Activated CD8-positive, alpha-beta T cell treated with anti-CD3 and anti-CD28 coated beads, Interleukin-2, amount 10 ng/mL, durations not matched to agents 7 days and 5 days (primary cell): ENCODE data around the gene KRTAP3-3. TPM values are rescaled to one million over a fixed set of nuclear protein-coding genes. Genes with fewer than 3 reads are reported as not detected.

Experiments used
- ATAC-seq: fragments of 150-1000 bp; cut with Tn5 transposase; one replicate; pipeline ENCODE4 v1.10.0; 2021; ENCODE audit warnings: moderate library complexity
- CTCF ChIA-PET: fragments of 350-600 bp; sonication (Branson Sonifier 250); formaldehyde crosslinking; loops from one replicate; lab custom pipeline; 2021; ENCODE audit warnings: antibody characterized with exemption; lab: Charles Lee
- POLR2A ChIA-PET: fragments of 350-600 bp; sonication (Branson Sonifier 250); formaldehyde crosslinking; loops from one replicate; lab custom pipeline; 2021; ENCODE audit warnings: antibody characterized with exemption; lab: Charles Lee
- DNase-seq: peaks from one replicate; pipeline ENCODE4 v3.0.0-alpha.2; 2020
- H3K27ac Mint-ChIP-seq: one replicate; pipeline ENCODE4 v1.8.0; 2021; ENCODE audit warnings: mild to moderate bottlenecking, mixed read lengths
- H3K27me3 Mint-ChIP-seq: one replicate; pipeline ENCODE4 v1.8.0; 2021; ENCODE audit warnings: low read depth, mixed read lengths
- H3K36me3 Mint-ChIP-seq: one replicate; pipeline ENCODE4 v1.8.0; 2021; ENCODE audit warnings: low read depth, mixed read lengths
- H3K4me1 Mint-ChIP-seq: one replicate; pipeline ENCODE4 v1.8.0; 2021; ENCODE audit warnings: low read depth, mixed read lengths
- H3K4me3 Mint-ChIP-seq: one replicate; pipeline ENCODE4 v1.8.0; 2021; ENCODE audit warnings: mild to moderate bottlenecking, mixed read lengths
- H3K9me3 Mint-ChIP-seq: one replicate; pipeline ENCODE4 v1.8.0; 2022; ENCODE audit warnings: mixed read lengths; ENCODE audit not compliant: insufficient read depth
- total RNA-seq, 2 experiments: library from RNA; stranded (reverse); gene quantifications; one replicate each; pipeline ENCODE4 v1.2.3, GENCODE V29; 2021

The KRTAP3-3 gene
- total RNA-seq, 2 experiments from 2014 or later = not detected

DNA sequence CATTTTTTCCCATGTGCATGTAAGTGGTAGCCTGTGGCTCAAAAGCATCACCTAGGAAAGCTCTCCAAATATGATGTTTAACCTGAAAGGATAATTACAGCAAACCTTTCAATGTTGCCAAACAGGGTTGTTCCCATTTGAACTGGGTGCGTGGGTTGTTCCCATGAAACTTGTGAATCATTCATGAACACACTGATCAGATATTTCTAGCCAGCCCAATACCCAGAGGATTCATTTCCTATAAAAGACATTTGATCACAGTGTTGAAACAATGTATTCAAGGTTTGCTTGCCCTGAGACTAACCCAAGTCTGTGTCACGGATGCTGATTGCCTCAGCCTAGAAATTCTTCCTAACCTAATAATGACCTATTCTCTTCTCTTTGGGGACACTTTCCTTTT is 40.1 kb downstream of the KRTAP3-3 start:
- peaks cover 40% of the 10 kb centered on the region for H3K27me3 Mint-ChIP-seq
- H3K4me3 Mint-ChIP-seq = no peak overlapping the region
- no peaks in the 10 kb centered on the region for H3K4me1 Mint-ChIP-seq
- POLR2A ChIA-PET = no interaction called here
- no peak for ATAC-seq
- DNase-seq = no peak
- H3K9me3 Mint-ChIP-seq = no peaks in the 10 kb centered on the region
- H3K36me3 Mint-ChIP-seq = no peaks in the 10 kb centered on the region
- CTCF ChIA-PET = no interaction called here
- H3K27ac Mint-ChIP-seq = no peak overlapping the region

DNA sequence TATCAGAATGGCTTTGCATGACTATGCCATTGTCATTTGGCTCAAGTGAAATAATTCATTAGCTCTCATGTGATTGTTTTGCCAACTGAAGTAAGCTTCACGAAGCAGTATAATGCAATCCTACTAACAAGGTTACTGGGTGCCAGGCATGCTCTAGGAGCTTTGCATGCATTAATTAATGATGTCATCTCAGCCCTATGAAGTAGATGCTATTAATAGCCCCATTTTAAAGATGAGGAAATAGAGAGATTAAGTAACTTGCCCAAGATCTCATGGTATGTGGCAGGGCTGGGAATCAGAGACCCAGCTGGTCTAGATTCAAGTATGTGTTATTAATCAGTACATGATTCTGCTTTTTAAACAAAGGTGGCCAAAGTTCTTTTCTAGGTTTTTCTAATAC is 41.3 kb downstream of the KRTAP3-3 start:
- POLR2A ChIA-PET = no interaction called here
- ATAC-seq (no peak), DNase-seq (no peak)
- no peak overlapping the region for H3K27ac Mint-ChIP-seq
- no peaks in the 10 kb centered on the region for H3K36me3 Mint-ChIP-seq
- no peak overlapping the region for H3K4me3 Mint-ChIP-seq
- H3K27me3 Mint-ChIP-seq = peaks cover 45% of the 10 kb centered on the region
- CTCF ChIA-PET = no interaction called here
- H3K9me3 Mint-ChIP-seq = no peaks in the 10 kb centered on the region
- no peaks in the 10 kb centered on the region for H3K4me1 Mint-ChIP-seq

DNA sequence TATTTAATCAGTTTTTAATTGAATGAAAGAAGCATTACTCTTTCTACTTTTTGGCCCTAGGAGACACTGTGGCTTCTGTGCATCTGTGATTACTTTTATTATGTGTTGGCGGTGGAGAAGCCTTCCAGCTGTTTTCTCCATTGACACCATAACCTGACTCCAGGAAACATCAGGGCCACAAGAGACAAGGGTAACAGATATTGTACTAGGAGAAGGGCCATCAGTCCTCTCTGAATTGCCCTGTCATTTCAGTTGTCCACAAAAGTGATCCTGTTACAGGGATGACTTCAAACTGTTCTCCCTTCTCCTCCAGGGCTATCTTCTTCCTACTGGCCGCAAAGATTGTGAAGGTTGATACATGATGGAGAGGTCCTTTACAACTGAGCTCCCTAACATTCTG is 41.8 kb downstream of the KRTAP3-3 start:
- ChIA-PET POLR2A (no interaction called here), CTCF (no interaction called here)
- Mint-ChIP-seq H3K36me3 (no peaks in the 10 kb centered on the region), H3K9me3 (no peaks in the 10 kb centered on the region), H3K4me3 (no peak overlapping the region), H3K4me1 (no peaks in the 10 kb centered on the region), H3K27ac (no peak overlapping the region), H3K27me3 (peaks cover 48% of the 10 kb centered on the region)
- no peak for ATAC-seq
- no peak for DNase-seq

DNA sequence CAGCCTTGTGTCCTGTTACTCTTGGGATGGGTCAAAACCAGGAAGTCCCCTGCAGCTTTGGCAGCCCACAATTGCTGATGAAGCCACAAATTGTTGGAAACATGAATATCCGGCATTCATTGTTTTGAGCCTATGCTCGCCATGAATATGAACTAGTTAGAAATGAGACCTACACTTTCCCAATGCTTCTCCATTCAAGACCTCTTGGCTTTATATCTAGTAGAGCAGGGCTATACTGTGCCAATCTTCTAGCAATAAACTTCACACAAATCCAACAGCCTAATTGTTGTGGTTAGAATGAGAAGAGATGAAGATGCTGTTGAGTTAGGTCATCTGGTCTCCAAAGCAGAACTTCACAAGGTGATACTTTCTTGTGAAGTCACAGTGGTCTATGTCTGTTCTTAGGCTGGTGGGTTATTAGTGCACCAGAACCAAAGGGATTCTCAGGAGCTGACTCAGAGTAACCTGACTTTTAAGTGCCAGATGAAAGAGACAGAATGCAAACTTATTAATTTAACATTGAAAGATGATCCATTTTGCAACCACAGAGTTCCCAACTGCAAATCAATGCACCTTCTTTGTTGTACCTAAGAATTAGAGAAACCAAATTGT is 42.8 kb downstream of the KRTAP3-3 start:
- ChIA-PET POLR2A (no interaction called here), CTCF (no interaction called here)
- Mint-ChIP-seq H3K4me1 (no peaks in the 10 kb centered on the region), H3K27ac (no peak overlapping the region), H3K4me3 (no peak overlapping the region), H3K36me3 (no peaks in the 10 kb centered on the region), H3K27me3 (peaks cover 54% of the 10 kb centered on the region), H3K9me3 (no peaks in the 10 kb centered on the region)
- ATAC-seq (no peak), DNase-seq (no peak)

DNA sequence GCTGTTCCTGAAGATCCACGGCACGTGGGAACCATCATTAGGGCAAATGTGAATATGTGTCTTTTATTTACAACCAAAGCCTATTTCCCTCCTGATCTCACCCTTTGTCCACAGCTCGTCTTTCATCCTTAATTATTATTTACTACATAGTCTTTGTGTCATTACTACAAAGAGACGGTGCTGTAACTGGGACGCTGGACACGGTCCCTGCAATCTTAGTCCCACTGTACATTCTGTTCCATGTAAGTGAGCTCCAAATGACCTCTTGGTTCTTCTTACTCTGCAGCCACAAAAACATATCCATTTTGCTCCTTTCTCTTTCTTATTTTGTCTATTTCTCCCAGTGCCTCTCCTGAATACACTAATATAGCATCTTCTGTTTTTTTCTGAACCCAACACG is 43.8 kb downstream of the KRTAP3-3 start:
- no peaks in the 10 kb centered on the region for H3K4me1 Mint-ChIP-seq
- no peaks in the 10 kb centered on the region for H3K36me3 Mint-ChIP-seq
- ChIA-PET CTCF (no interaction called here), POLR2A (no interaction called here)
- DNase-seq (no peak), ATAC-seq (no peak)
- no peak overlapping the region for H3K4me3 Mint-ChIP-seq
- H3K27ac Mint-ChIP-seq = no peak overlapping the region
- H3K27me3 Mint-ChIP-seq = peaks cover 53% of the 10 kb centered on the region
- H3K9me3 Mint-ChIP-seq = no peaks in the 10 kb centered on the region

DNA sequence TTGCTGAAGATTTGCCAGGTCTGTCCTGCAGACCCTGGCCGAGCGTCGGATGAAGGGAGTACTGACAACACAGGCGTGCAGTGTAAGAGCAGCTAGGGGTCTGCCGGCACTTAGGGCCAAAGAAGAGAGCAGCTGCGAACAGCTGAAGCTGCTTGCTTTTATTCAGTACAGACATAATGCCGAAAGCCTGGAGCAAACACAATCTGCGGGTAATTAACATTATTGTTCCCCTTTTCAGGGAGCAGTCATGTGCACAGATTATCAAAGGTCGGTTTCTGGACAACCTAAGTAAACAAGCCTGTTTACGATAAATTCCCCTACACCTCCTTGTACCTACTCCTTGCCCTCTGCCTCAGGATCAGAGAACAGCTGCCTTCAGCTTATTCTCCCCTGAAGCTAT is 44.5 kb downstream of the KRTAP3-3 start:
- H3K9me3 Mint-ChIP-seq = no peaks in the 10 kb centered on the region
- no peak for DNase-seq
- H3K4me1 Mint-ChIP-seq = no peaks in the 10 kb centered on the region
- ChIA-PET CTCF (no interaction called here), POLR2A (no interaction called here)
- no peak overlapping the region for H3K4me3 Mint-ChIP-seq
- ATAC-seq = no peak
- H3K27ac Mint-ChIP-seq = no peak overlapping the region
- H3K27me3 Mint-ChIP-seq = peaks cover 53% of the 10 kb centered on the region
- no peaks in the 10 kb centered on the region for H3K36me3 Mint-ChIP-seq

DNA sequence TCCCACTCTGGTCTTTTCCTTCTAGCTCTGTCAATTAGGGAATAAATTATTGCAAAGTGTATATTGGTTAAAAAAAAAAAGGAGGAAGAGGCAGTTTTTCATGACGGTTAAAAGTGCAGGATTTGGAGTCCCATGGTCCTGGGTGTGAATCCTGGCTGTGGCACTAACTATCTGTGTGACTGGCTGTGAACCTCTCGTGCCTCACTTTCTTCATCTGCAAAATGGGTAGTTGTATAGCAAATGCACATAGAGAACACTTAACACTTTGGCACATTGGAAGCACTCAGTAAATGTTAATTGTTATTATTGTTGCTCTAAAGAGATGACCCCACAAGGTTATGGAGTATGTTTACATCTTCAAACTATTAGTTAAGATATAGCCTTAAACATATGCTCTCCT is 46.0 kb downstream of the KRTAP3-3 start:
- POLR2A ChIA-PET = no interaction called here
- H3K36me3 Mint-ChIP-seq = no peaks in the 10 kb centered on the region
- CTCF ChIA-PET = no interaction called here
- H3K9me3 Mint-ChIP-seq = no peaks in the 10 kb centered on the region
- no peak overlapping the region for H3K27ac Mint-ChIP-seq
- H3K4me1 Mint-ChIP-seq = no peaks in the 10 kb centered on the region
- no peak for ATAC-seq
- no peak overlapping the region for H3K4me3 Mint-ChIP-seq
- no peak for DNase-seq
- H3K27me3 Mint-ChIP-seq = peaks cover 48% of the 10 kb centered on the region

DNA sequence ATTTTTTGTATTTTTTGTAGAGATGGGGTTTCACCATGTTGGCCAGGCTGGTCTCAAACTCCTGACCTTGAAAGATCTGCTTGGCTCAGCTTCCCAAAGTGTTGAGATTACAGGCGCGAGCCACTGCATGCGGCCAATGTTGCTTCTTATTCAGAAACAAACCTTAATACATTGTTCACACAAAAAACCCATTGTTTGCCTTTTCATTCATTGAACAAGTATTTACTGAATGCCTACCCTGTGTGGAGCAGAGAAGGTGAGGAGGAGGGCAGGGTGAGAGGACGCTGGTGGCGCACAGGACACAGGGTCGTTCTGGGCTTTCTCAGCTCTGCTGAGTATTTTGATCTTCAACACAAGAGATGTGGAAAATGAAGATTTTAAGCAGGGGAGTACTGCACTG is 48.5 kb downstream of the KRTAP3-3 start:
- Mint-ChIP-seq H3K27ac (no peak overlapping the region), H3K36me3 (no peaks in the 10 kb centered on the region), H3K9me3 (no peaks in the 10 kb centered on the region), H3K4me1 (no peaks in the 10 kb centered on the region), H3K27me3 (peaks cover 41% of the 10 kb centered on the region), H3K4me3 (no peak overlapping the region)
- POLR2A ChIA-PET = no interaction called here
- CTCF ChIA-PET = no interaction called here
- no peak for ATAC-seq
- DNase-seq = no peak

DNA sequence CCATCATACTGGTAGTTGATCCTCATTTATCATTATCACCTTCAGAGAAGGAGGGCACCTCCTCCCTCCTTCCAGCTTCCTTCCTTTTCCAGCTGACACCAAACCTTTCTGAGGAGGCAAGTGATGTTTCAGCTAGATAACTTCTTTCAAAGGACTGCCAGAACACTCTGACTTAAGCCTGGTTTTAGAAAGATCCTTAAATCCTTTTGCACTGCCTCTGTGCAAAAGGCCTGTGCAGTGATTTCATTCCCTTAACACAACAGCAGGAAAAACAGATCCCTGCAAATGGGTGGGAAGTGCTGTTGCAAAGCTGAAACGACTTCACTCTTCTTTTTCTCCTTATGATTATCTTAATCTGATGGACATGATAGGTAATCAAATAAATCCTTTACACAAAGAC is 49.4 kb downstream of the KRTAP3-3 start:
- POLR2A ChIA-PET = interaction anchor here (0.6 kb wide), 1 partner anchor 13 kb away, joined by 3 read pairs; no protein-coding TSS in a partner anchor
- DNase-seq (no peak), ATAC-seq (no peak)
- H3K9me3 Mint-ChIP-seq = no peaks in the 10 kb centered on the region
- CTCF ChIA-PET = no interaction called here
- H3K36me3 Mint-ChIP-seq = no peaks in the 10 kb centered on the region
- peaks cover 36% of the 10 kb centered on the region for H3K27me3 Mint-ChIP-seq
- no peak overlapping the region for H3K27ac Mint-ChIP-seq
- H3K4me3 Mint-ChIP-seq = no peak overlapping the region
- H3K4me1 Mint-ChIP-seq = no peaks in the 10 kb centered on the region

Other genes starting within 250 kb of the KRTAP3-3 start
- not detected for gene KRT25, start 238.8 kb downstream of the KRTAP3-3 start, total RNA-seq
- gene KRT26, start 222.0 kb downstream of the KRTAP3-3 start, total RNA-seq = not detected
- not detected for gene KRT27, start 211.6 kb downstream of the KRTAP3-3 start, total RNA-seq
- not detected for gene KRT28, start 194.2 kb downstream of the KRTAP3-3 start, total RNA-seq
- gene KRT10, start 171.6 kb downstream of the KRTAP3-3 start, total RNA-seq = 10 to 100 TPM; 26.9 to 28.2 TPM
- gene KRT12, start 126.9 kb downstream of the KRTAP3-3 start, total RNA-seq = not detected
- gene KRT20, start 108.9 kb downstream of the KRTAP3-3 start, total RNA-seq = not detected
- not detected for gene KRT23, start 56.5 kb downstream of the KRTAP3-3 start, total RNA-seq
- not detected for gene KRT39, start 27.2 kb downstream of the KRTAP3-3 start, total RNA-seq
- gene KRT40, start 9.8 kb downstream of the KRTAP3-3 start, total RNA-seq = not detected
- gene KRTAP3-2, start 5.7 kb upstream of the KRTAP3-3 start, total RNA-seq = not detected
- not detected for gene KRTAP3-1, start 15.0 kb upstream of the KRTAP3-3 start, total RNA-seq
- not detected for gene KRTAP1-5, start 33.0 kb upstream of the KRTAP3-3 start, total RNA-seq
- not detected for gene KRTAP1-4, start 36.0 kb upstream of the KRTAP3-3 start, total RNA-seq
- gene KRTAP1-3, start 40.7 kb upstream of the KRTAP3-3 start, total RNA-seq = not detected
- gene KRTAP1-1, start 47.3 kb upstream of the KRTAP3-3 start, total RNA-seq = not detected
- not detected for gene KRTAP2-1, start 53.2 kb upstream of the KRTAP3-3 start, total RNA-seq
- gene KRTAP2-2, start 61.1 kb upstream of the KRTAP3-3 start, total RNA-seq = not detected
- not detected for gene KRTAP2-3, start 66.0 kb upstream of the KRTAP3-3 start, total RNA-seq
- gene KRTAP2-4, start 71.7 kb upstream of the KRTAP3-3 start, total RNA-seq = not detected
- gene KRTAP4-7, start 90.0 kb upstream of the KRTAP3-3 start, total RNA-seq = not detected
- gene KRTAP4-8, start 104.0 kb upstream of the KRTAP3-3 start, total RNA-seq = not detected
- not detected for gene KRTAP4-16, start 108.0 kb upstream of the KRTAP3-3 start, total RNA-seq
- not detected for gene KRTAP4-9, start 111.2 kb upstream of the KRTAP3-3 start, total RNA-seq
- not detected for gene KRTAP4-11, start 124.2 kb upstream of the KRTAP3-3 start, total RNA-seq
- gene KRTAP4-12, start 130.0 kb upstream of the KRTAP3-3 start, total RNA-seq = not detected
- not detected for gene KRTAP4-6, start 146.4 kb upstream of the KRTAP3-3 start, total RNA-seq
- gene KRTAP4-5, start 155.7 kb upstream of the KRTAP3-3 start, total RNA-seq = not detected
- not detected for gene KRTAP4-4, start 166.6 kb upstream of the KRTAP3-3 start, total RNA-seq
- gene KRTAP4-3, start 174.1 kb upstream of the KRTAP3-3 start, total RNA-seq = not detected
- gene KRTAP4-2, start 184.1 kb upstream of the KRTAP3-3 start, total RNA-seq = not detected
- not detected for gene KRTAP4-1, start 190.7 kb upstream of the KRTAP3-3 start, total RNA-seq
- gene KRTAP9-1, start 195.7 kb upstream of the KRTAP3-3 start, total RNA-seq = not detected
- gene KRTAP9-2, start 232.5 kb upstream of the KRTAP3-3 start, total RNA-seq = not detected
- gene KRTAP9-3, start 238.3 kb upstream of the KRTAP3-3 start, total RNA-seq = not detected
- not detected for gene KRTAP9-8, start 243.8 kb upstream of the KRTAP3-3 start, total RNA-seq